ENCODE results near the gene AXIN2. TPM values are rescaled to one million over a fixed set of nuclear protein-coding genes. Genes with fewer than 3 reads are reported as not detected.

The AXIN2 gene
- total and polyA plus RNA-seq, 11 donors, result 5.6 to 24.0 (median 12.9) TPM

DNA sequence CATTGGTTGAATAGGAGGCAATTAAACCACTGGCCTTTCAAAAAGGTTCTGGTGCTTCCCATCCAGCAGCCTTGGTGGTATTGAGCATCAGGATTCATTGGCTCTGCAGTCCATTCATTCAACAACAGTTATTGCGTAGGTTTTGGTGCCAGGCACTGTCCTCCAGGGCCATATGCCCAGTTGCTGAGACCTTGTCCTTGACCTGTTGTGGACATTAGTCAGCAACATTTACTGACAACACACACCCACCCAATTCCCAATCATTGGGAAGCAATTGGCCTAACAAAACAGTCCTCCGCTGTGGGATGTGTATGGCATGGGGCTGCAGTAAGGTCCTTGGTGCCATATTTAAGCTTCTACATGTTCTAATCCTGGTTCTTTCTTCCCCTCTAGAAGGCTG is 82.2 kb downstream of the AXIN2 start:
- intact Hi-C loops (cut with DNase I), result loop anchor here in 1 of 10 donors (5.0 kb wide), 1 partner anchor 53 kb away; no protein-coding TSS in a partner anchor
- WGBS, 4 donors, result 94 to 100% (median 100%) methylated on average over 2 of the region's 2 CpGs
- H3K27me3 ChIP-seq, result no peaks in the 10 kb centered on the region

More for the DNA sequence above, 82.2 kb downstream of the AXIN2 start:
- no peak for DNase-seq
- Histone ChIP-seq H3K36me3 (no peaks in the 10 kb centered on the region), H3K27ac (no peak overlapping the region), H3K9me3 (no peaks in the 10 kb centered on the region), H3K4me1 (no peaks in the 10 kb centered on the region), H3K4me3 (no peak overlapping the region)
- no peak for ATAC-seq
- TF ChIP-seq, protein P1, sequence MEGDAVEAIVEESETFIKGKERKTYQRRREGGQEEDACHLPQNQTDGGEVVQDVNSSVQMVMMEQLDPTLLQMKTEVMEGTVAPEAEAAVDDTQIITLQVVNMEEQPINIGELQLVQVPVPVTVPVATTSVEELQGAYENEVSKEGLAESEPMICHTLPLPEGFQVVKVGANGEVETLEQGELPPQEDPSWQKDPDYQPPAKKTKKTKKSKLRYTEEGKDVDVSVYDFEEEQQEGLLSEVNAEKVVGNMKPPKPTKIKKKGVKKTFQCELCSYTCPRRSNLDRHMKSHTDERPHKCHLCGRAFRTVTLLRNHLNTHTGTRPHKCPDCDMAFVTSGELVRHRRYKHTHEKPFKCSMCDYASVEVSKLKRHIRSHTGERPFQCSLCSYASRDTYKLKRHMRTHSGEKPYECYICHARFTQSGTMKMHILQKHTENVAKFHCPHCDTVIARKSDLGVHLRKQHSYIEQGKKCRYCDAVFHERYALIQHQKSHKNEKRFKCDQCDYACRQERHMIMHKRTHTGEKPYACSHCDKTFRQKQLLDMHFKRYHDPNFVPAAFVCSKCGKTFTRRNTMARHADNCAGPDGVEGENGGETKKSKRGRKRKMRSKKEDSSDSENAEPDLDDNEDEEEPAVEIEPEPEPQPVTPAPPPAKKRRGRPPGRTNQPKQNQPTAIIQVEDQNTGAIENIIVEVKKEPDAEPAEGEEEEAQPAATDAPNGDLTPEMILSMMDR (IDR thresholded peaks at IDR 0.05), result no peak
- no peak for TF ChIP-seq POLR2A (IDR thresholded peaks at IDR 0.05)
